ENCODE measurements around the gene TRPM6.

DNA sequence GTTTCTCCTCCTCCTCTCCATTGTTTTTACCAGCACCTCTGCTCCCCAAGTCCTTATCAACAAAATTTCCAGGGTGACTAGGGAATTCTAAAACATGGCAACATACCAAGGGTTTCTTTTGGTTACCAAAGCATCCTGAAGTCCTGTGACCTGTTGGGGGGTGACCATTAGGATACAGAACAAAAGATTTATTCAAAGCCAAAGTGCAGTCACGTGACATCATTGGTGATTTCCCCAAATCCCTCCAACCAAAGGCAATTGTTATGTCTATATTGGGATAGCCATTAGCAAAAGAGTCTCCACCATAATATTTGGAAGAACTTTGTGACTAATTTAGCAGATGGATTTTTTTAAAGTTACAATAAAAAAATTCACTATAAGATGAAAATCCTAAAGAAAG, 168.4 kb downstream of the TRPM6 start:
- no peak for TF ChIP-seq EZH2 (IDR thresholded peaks at IDR 0.05; ENCODE audit: borderline replicate concordance, low read depth, low read length, severe bottlenecking)
- TF ChIP-seq, protein P1, sequence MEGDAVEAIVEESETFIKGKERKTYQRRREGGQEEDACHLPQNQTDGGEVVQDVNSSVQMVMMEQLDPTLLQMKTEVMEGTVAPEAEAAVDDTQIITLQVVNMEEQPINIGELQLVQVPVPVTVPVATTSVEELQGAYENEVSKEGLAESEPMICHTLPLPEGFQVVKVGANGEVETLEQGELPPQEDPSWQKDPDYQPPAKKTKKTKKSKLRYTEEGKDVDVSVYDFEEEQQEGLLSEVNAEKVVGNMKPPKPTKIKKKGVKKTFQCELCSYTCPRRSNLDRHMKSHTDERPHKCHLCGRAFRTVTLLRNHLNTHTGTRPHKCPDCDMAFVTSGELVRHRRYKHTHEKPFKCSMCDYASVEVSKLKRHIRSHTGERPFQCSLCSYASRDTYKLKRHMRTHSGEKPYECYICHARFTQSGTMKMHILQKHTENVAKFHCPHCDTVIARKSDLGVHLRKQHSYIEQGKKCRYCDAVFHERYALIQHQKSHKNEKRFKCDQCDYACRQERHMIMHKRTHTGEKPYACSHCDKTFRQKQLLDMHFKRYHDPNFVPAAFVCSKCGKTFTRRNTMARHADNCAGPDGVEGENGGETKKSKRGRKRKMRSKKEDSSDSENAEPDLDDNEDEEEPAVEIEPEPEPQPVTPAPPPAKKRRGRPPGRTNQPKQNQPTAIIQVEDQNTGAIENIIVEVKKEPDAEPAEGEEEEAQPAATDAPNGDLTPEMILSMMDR (IDR thresholded peaks at IDR 0.05; ENCODE audit: borderline replicate concordance, extremely low read depth, low read length, poor library complexity, severe bottlenecking): no peak
